Retinal pigment epithelial cell (primary cell): ENCODE results near the gene CLCN6.

Experiments
- DNase-seq: peaks from one replicate; pipeline ENCODE4 v3.0.0-alpha.2; 2010; ENCODE audit warnings: low read depth
- H3K4me3 ChIP-seq: 2 replicates; pipeline ENCODE4 v1.5.1; 2011; ENCODE audit warnings: mild to moderate bottlenecking, low read length, control low read depth, moderate library complexity
- CTCF ChIP-seq: conservative IDR thresholded peaks from 2 replicates; pipeline ENCODE4 v1.5.1; 2011; ENCODE audit warnings: low read depth, low read length, control low read depth, inconsistent platforms

Gene CLCN6

GRCh38 chr1:11790101-11790879 is 15.7 kb upstream of the CLCN6 start:
- no peak overlapping the region for H3K4me3 ChIP-seq
- no peak for TF ChIP-seq CTCF

GRCh38 chr1:11790880-11791715 is 14.9 kb upstream of the CLCN6 start:
- no peak for TF ChIP-seq CTCF
- H3K4me3 ChIP-seq, result no peak overlapping the region
- DNase-seq, result peak; percentile 90

More at GRCh38 chr1:11790101-11790879, 15.7 kb upstream of the CLCN6 start:
- no peak for DNase-seq

- no peak overlapping the region for H3K4me3 ChIP-seq
- DNase-seq, result no peak
- no peak for TF ChIP-seq CTCF
These were observed 13.9 kb upstream of the CLCN6 start for GRCh38 chr1:11792106-11792505.

GRCh38 chr1:11793819-11794218 is 12.2 kb upstream of the CLCN6 start:
- no peak for TF ChIP-seq CTCF
- H3K4me3 ChIP-seq, result no peak overlapping the region
- no peak for DNase-seq

GRCh38 chr1:11794446-11795237 is 11.3 kb upstream of the CLCN6 start:
- no peak for TF ChIP-seq CTCF
- no peak for DNase-seq
- no peak overlapping the region for H3K4me3 ChIP-seq

- no peak overlapping the region for H3K4me3 ChIP-seq
- DNase-seq, result no peak
- TF ChIP-seq CTCF, result no peak
These were observed 10.6 kb upstream of the CLCN6 start for GRCh38 chr1:11795238-11795890.
